Left ventricle myocardium superior (tissue), 1 donor: ENCODE data around the gene SPTBN5. TPM values are rescaled to one million over a fixed set of nuclear protein-coding genes. Genes with fewer than 3 reads are reported as not detected.

Source experiments
- ATAC-seq: fragments of 200-7000 bp; cut with Tn5 transposase; one replicate; pipeline ENCODE4 v1.9.1; 2020; ENCODE audit warnings: mild to moderate bottlenecking, moderate library complexity
- DNase-seq: peaks from one replicate; pipeline ENCODE4 v3.0.0-alpha.2; 2020
- intact Hi-C: fragments of 100-400 bp; cut with micrococcal nuclease; formaldehyde crosslinking; loops from one replicate; pipeline ENCODE4 v1.11.0; 2022
- total RNA-seq: library from RNA; stranded (reverse); fragmentation: NEBNext Ultra II Directional; extraction: Animal tissue kit (Norgen Biotek cat#: 25700); gene quantifications from one replicate; pipeline ENCODE4 v1.2.1, GENCODE V29; 2021
- donor health status: DM: no; HTN: yes; CAD: no; lungs with severe emphysema.

The SPTBN5 gene
- total RNA-seq, 1 donor from 2014 or later: 3.6 TPM

DNA sequence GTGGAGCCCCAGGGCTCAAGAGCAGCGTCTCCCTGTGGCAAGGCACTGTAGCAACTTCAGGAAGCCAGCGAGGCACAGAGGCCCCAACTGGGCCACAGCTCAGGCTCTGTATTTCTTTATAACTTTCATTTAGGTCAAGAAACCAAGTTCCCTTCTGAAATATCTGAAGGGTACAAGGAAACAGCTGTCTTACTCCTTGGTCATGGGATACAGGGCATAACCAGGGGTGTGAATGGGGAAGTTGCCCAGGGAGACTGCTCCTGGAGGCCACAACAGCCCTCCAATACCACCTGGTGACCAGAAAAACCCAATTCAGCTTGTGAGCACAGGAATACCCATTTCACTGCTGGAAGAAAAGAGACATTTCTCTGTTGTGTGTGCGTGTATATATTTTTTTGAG is 13.3 kb upstream of the SPTBN5 start:
- intact Hi-C loops: no loop called here
- ATAC-seq: no peak
- DNase-seq: no peak

DNA sequence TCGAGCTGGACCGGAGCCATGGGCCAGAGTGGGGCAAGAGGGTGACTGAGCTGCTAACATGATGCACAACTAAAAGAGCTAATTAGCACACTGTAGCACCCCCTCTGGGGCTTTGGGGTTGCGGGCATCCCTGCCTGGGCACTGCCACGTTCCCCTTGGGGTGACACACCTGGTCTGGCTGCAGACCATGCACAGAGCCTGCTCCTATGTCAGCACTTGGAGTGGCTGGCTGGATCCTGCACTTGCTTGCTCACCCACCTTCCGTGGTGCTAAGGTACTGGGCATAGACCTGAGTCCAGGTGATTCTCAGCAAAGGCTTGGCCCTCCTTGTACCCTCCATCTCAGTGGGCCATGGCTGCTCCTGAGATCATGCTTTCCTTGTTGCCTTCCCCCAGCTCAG is 12.8 kb upstream of the SPTBN5 start:
- ATAC-seq: no peak
- DNase-seq: no peak
- intact Hi-C loops: no loop called here

DNA sequence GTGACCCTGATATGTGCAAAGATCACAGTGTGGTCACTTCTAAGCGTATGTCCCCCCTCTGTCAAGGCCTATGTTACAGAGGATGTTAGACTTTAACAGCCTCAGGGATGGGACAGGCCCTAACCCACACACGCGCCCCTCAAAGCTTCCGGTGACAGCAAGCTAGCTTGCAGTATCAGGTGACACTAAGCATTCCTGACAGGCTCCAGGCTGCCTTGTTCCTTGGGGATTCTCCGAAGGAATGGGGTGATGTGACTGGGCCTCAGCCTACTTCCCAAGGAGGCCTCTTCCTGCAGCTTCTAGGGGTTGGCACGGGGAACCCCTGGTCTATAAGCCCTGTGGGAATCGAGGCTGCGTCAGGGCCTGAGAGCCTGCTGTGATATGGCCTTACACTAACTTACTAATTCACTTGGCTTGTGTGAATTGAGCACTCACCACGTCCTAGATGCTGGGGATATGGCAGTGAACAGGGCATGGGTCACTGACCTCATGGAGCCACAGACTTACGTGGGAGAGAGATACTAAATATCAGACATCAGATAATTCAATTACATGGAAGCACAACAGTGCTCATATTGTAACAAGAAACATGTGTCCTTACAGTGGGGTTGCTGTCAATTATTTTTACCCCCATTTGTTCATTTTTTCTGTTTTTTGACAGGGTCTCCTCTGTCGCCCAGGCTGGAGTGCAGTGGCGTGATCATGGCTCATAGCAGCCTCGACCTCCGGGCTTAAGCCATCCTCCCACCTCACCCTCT is 11.4 kb upstream of the SPTBN5 start:
- no peak for DNase-seq
- no peak for ATAC-seq
- intact Hi-C loops: no loop called here

DNA sequence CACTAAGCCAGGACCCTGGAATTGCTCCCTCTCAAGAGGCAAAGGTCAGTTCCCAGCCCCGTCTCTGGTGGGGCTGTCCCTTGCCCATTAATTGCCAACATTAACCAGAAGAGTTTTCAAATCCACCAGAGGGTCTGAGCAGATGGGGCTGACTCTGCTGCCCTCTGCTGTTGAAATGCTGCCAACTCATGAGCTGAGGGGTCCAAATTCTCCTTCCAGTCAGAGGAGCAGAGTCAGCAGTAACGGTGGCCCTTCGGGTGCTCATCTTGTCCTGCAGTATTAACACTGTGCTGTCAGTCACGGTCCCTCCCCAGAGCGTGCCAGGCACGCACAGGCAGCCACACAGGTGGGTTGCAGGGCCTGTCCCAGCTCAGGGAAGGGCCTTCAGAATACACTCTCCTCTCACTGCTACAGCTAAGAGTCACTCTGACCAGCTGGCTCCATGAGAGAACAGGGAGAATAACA is 10.7 kb upstream of the SPTBN5 start:
- DNase-seq: peak; percentile 70
- intact Hi-C loops: no loop called here
- peak; percentile 64 for ATAC-seq

DNA sequence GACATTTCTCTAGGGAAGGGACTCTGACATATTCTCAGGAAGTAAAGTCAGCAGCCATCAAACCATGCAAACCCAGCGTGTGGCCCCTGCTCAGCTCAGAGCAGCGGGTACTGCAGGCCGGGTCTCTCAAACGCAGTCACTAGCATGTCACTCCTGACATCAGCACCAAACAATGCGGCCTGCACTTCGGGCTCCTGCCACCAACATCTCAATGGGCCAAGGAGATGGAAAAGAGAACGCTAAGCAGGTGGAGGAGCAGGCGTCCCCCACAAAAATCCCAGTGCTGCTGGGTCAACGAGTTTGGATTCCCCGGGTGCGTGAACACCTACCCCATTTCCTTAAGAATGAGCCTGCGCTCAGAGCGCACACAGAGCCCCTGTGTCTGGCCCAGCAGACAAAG is 9.9 kb upstream of the SPTBN5 start:
- intact Hi-C loops: no loop called here
- DNase-seq (no peak), ATAC-seq (peak; percentile 47)

DNA sequence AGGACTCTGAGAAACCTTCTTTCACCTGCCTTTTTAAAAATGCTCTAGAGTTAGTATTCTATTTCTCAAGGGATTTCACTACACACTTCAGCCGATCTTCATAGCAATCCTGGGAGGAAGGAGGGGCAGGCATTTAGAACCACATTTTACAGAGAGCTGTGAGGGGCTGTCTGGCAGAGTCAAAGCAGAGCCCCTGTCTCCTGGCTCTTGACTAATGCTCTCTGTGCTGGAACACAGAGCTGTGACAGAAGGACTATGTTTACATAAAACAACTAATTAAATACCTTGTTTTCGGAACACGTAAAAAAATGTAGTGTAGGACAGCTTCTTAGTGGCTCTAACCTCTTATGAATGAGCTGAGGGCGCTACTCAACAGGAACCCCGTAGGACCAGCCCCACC is 7.6 kb upstream of the SPTBN5 start:
- ATAC-seq: no peak
- no peak for DNase-seq
- intact Hi-C loops: no loop called here

DNA sequence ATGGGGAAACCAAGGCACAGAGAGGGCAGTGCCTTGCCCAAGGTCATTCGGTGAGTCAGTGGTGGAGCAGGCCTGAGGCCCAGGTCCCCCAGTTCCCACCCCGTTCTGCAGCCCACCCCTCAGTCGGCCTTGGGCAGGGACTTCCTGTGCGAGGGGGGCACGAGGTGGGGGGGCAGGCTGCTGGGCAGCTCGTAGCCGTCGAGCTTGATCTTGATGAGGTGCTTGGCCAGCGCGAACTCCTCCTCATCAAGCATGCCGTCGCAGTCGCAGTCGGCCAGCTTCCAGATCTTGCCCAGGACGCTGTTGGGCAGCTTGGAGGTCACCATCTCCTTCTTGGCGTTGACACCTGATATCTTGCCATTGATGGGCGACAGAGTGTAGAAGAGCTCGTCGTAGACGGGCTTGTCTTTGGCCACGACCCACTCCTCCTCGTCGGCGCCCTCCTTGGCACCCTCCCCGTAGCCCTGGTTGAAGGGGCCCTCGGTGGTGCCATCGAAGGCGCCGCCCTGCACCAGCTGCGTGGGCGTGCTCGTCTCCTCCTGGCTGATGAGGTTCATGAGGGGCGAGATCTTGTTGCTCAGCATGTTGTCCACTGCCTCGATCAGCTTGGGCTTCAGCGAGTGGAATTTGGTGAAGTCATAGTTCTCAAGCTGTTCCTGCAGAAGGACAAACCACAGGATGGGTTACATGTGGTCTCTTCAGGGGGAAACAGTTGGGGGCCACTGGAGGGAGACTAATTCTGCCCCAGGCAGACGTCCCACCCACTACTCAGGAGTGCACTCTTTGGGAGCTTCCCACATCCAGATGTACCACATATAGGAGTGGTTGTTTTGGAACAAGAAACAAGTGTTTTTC is 6.9 kb upstream of the SPTBN5 start:
- DNase-seq (no peak), ATAC-seq (no peak)
- intact Hi-C loops: no loop called here

DNA sequence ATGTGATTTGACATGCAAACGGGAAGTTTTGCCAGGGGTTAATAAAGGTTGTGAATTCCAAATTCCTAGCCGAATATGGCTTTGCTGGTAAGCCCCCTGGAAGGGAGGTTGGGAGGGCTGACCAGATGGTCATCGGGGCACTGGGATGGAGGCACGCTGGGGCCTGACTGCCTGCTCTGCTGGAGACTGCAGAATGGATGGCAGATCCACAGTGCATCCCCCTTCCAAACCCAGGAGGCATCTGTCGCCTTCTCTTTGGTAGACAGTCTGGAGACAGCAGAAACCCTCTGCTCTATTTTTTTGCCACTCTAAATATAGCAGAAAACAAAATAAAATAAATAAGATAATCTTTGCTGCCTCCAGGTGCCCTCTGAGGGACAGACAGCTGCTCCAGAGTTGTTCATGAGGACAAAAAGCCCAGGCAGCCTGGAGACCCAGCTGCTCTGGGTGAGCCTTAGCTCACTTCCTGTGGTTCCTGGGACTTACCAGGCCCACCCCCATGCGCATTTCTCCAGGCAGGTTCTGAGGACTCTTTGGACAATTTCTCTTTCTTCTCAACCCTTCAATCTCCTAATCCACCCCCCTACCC is 6.1 kb upstream of the SPTBN5 start:
- intact Hi-C loops: no loop called here
- DNase-seq: no peak
- no peak for ATAC-seq

DNA sequence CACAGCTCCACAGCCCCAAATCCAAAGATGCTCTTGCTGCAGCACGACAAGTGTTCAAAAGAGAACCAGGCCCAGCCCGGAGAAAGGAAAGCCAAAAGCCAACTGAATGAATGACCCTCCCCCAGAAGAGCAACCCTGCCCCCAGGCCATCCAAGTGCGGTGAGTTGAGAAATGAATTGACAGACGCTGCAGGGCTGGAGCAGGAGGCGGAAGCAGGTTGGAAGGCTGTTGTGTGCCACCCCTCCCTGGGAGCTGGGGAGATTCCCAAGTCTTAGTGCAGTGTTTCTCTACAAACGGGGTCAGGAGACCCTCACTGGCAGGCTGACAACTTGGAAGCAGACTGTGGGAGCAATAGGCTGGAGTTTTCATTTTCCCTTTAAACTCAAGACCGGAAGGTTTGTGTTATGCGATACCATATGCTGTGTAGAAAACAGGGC is 3.5 kb upstream of the SPTBN5 start:
- ATAC-seq: no peak
- DNase-seq: no peak
- intact Hi-C loops: no loop called here

DNA sequence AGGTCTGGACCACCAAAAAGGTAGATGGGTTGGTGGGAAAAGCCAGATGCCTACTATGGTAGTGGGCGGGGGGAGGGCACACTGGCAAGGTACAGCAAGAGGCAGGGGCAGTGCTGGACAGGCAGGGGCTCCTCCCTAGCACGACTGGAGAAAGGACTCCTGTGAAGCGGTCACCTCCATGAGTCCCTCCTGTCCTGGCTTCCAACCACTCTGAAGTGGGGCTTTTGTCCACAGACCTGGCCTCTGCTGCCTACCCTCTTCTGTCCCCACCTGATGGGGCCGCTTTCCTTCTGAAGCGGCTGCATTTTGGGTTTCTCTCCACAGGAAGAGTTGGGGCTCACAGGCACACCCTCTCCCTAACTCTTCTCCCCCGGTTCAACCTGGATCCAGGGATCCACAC is 2.7 kb upstream of the SPTBN5 start:
- DNase-seq: no peak
- ATAC-seq: no peak
- intact Hi-C loops: no loop called here

DNA sequence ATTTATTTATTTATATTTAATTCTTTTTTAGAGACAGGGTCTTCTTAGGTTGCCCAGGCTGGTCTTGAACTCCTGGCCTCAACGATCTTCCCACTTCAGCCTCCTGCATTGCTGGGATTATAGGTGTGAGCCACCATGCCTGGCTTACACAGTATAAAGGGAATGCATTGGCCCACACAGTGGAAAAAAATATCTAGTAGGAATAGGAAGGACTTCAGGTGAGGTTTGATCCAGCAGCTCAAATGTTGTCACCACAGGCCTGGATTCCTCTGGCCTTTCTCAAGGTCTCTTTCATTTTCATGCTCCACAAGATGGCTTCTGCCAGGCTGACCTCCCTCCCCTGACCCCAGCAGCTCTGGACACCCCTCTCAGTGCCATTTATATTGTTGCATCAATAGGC is 2.1 kb upstream of the SPTBN5 start:
- DNase-seq (no peak), ATAC-seq (no peak)
- intact Hi-C loops: no loop called here

DNA sequence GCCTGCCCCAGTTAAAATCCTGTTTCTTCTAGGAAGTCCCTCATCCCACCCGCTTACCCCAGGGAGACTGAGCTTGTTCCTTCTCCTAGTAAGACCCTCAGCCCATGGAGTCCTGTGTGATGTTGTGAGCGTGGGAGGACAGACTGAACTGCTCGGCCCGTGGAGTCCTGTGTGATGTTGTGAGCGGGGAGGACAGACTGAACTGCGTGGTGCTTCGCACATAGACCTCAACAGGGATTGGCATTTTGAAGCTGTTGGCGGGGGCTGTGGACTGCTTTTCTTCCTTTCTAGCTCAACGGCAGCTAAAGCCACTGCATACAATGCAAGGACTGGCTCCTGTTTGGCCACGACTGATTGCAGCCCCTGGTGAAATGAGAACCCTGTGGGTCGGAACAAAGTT is 1.6 kb upstream of the SPTBN5 start:
- no peak for DNase-seq
- intact Hi-C loops: no loop called here
- ATAC-seq: no peak

DNA sequence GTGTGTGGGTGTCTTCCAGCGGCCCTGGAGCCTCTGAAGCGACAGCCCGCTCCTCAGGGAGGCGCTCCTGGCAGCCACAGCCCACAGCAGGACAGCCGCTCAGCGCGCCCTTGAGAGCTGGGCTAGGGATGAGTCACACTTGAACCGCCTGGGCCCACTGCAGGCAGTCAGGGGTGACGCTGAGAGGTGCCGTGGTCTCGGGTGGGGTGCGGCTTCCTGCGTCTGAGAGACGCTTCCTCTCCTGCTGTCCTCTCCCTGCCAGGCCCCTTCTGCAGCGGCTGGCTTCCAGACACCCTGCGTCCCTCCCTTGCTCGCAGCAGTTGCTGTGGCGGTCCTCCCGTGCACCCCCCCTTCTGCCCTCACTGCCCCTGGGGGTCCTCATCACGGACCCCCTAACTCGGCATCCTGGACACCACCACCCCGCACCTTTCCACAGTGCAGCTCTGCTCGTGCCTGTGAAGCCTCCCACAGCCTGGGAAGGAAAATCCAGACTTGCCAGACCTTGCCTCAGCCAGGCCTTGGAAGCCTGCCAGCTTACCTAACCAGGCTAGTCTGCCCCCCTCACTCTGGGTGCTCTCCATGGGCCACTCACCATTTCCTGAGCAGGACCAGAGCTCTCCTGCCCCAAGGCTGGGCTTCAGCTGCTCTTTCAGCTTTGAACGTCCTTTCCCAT is 1.1 kb upstream of the SPTBN5 start:
- intact Hi-C loops: no loop called here
- DNase-seq (peak; percentile 89), ATAC-seq (peak; percentile 80)

DNA sequence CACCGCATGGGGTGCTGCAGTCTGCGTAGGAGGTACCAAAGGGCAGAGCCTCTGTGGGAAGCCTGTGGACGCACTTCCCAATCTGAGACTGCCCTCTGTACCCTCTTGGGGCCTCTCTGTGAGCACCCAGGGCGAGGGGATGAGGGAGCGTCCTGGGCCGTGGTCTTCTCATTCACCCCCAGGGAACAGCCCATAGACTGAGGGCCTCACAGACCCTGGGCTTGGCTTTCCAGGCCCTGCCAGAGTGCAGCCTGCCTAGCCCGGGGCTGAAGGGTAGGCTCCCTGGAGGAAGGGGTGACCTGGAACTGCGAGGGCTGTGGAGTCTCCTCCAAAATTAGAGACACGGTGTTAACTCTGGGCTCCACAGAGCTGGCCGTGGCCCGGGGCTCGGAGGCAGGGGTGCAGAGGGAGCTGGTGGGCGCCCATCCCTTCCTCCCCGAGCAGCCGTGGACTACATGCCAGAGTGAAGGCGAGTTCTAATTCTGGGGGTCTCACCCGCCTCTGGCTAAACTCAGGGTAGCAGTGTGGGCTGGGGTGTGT is 468 bp upstream of the SPTBN5 start:
- intact Hi-C loops: no loop called here

DNA sequence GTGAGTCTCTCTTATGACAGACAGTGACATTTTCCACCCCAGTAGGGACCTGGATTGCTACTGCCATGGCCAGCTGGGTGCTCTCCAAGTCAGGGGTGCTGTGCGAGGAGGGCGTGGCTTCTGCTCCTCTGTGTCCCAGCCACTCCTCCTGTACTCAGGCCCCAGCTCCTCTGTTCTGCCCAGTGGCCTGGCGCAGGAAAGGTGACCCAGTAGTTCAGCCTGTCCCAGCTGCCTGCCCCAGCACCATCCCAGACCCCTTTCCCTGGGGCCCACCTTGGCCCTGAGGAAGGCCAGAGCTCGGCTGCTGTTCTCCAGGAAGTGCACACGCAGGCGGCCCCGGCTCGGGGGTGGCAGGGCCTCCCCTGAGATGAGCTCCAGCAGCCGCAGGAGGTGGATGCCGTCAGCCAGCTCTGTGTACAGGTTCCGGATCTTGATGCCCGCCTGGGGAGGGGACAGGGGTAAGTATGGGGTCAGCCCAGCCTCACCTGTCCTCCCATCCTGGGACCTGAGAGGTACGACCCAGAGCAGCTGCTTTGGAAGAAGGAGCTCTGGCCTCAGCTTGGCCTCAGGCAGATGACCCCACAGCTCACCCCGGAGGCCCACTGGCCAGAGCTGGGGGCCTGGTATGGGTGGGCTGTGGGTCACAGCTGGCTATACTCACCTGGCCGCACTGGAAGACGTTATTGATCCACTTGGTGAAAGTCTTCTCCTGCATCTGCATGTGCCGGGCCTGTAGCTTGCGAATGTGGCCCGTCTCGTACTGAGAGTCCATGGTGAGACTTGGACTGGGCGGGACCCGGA is 1.0 kb downstream of the SPTBN5 start:
- intact Hi-C loops: no loop called here
- peak; percentile 91 for DNase-seq
- peak; percentile 82 for ATAC-seq

More for the DNA sequence above, 468 bp upstream of the SPTBN5 start:
- DNase-seq: no peak
- ATAC-seq: peak; percentile 2

DNA sequence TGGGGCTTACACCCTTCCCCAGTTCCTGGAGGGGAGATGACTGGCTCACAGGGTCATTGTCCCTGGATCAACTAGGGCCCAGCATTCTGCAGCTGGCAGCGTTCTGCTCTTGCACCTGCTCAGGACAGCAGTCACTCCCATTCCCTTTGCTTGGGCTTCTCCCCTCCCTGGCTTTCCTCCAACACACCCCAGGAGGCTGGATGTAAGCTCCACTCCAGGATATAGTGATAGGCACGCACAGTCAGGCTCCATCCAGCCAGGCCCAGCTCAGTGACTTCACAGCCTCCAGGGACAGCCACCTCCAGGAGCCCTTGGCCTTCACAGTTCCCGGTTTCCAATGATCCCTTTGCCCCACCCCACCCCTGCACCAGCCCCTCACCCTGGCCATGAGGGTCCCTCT is 1.9 kb downstream of the SPTBN5 start:
- DNase-seq (no peak), ATAC-seq (peak; percentile 1)
- intact Hi-C loops: no loop called here

DNA sequence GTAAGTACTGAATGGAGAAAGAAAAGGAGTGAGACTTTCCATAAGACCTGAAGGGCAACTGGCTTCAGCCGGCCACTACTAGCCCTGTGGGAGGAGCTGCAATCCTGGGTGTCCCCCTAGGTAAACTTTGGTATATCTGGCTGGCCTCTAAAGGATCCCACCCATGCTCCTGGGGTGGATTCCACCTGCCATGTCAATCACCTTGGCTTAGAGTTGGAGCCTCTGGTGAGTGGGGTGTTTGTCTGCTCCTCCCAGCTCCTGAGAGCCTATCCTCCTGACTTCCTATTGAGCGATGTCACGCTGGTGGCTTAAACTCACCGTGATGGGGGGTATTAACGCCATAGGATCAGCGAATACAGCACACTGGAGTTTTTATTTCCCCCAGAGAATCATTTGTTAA is 2.6 kb downstream of the SPTBN5 start:
- DNase-seq (no peak), ATAC-seq (no peak)
- intact Hi-C loops: no loop called here

DNA sequence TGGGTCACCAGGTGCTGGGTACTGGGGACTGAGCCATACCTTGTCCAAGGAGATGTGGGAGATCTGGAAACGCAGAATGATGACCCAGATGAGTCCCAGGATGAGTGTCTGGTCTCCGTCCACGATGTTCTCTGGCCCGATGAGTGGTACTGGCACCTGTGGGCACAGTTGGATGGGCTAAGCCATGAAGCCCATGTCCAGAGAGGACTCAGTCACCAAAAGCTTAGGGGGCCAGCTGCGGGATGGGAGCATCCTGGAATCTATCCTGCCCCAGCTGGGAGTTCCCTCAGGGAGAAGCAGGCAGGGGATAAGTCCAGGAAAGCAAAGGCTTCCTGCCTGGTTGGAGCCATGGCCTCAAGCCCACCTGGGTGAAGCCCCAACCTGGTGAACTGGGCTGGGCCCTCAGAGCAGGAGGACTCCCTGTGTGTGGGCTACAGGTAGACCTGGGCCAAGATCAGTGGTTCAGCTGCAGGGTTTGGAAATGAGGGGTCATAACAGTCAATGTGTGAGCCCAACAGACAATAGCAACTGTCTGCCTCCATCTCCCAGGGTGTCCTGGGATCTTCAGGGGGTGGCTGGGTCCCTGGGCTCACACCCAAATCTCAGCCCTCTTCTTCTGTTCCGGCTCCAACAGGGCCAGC is 3.7 kb downstream of the SPTBN5 start:
- intact Hi-C loops: no loop called here
- ATAC-seq: no peak
- no peak for DNase-seq
